SHP77 treated with DMSO at 0.1 percent for 48 hours (cell line): Measurements from ENCODE around the gene MATN1.

Source experiments
- DNase-seq: peaks from one replicate; lab custom pipeline; 2025; lab: John Stamatoyannopoulos, UW

The MATN1 gene

GRCh38 chr1:30661311-30661710 is 62.1 kb downstream of the MATN1 start:
- no peak for DNase-seq
